ENCODE measurements around the gene HYLS1.

The HYLS1 gene

GRCh38 chr11:125938418-125938817 is 51.0 kb downstream of the HYLS1 start:
- Histone ChIP-seq H3K9me2 (ENCODE audit: low read depth, low read length) (no peaks in the 10 kb centered on the region), H3K9me3 (ENCODE audit: low read length) (no peaks in the 10 kb centered on the region), H3K27ac (ENCODE audit: low read depth, low read length, poor library complexity, severe bottlenecking) (no peak overlapping the region), H3K4me1 (ENCODE audit: insufficient read depth, low read length, severe bottlenecking) (no peaks in the 10 kb centered on the region), H3K27me3 (ENCODE audit: insufficient read depth, low read length) (no peaks in the 10 kb centered on the region), H3K9ac (ENCODE audit: low read length) (no peak overlapping the region), H4K20me1 (ENCODE audit: insufficient read depth, low read length) (no peaks in the 10 kb centered on the region), H2AFZ (ENCODE audit: low read length) (no peak overlapping the region), H3K4me2 (ENCODE audit: low read length) (no peak overlapping the region), H3K4me3 (ENCODE audit: low read depth, low read length, poor library complexity, severe bottlenecking) (no peak overlapping the region), H3F3A (ENCODE audit: insufficient read depth, low read length) (no peaks in the 10 kb centered on the region), H3K79me2 (ENCODE audit: insufficient read depth, low read length) (no peaks in the 10 kb centered on the region), H3K36me3 (ENCODE audit: insufficient read depth, low read length) (no peaks in the 10 kb centered on the region)
- TF ChIP-seq EZH2 (IDR thresholded peaks at IDR 0.05; ENCODE audit: borderline replicate concordance, low read length): no peak
- no peak for TF ChIP-seq CTCF (IDR thresholded peaks at IDR 0.05; ENCODE audit: low read length)

GRCh38 chr11:125939081-125939521 is 51.6 kb downstream of the HYLS1 start:
- H3F3A ChIP-seq (ENCODE audit: insufficient read depth, low read length): no peaks in the 10 kb centered on the region
- no peaks in the 10 kb centered on the region for H3K9me3 ChIP-seq (ENCODE audit: low read length)
- H3K27ac ChIP-seq (ENCODE audit: low read depth, low read length, poor library complexity, severe bottlenecking): no peak overlapping the region
- no peaks in the 10 kb centered on the region for H3K27me3 ChIP-seq (ENCODE audit: insufficient read depth, low read length)
- no peak overlapping the region for H3K4me3 ChIP-seq (ENCODE audit: low read depth, low read length, poor library complexity, severe bottlenecking)
- H3K79me2 ChIP-seq (ENCODE audit: insufficient read depth, low read length): no peaks in the 10 kb centered on the region
- H3K9ac ChIP-seq (ENCODE audit: low read length): no peak overlapping the region
- H3K9me2 ChIP-seq (ENCODE audit: low read depth, low read length): no peaks in the 10 kb centered on the region
- no peaks in the 10 kb centered on the region for H3K36me3 ChIP-seq (ENCODE audit: insufficient read depth, low read length)
- H3K4me2 ChIP-seq (ENCODE audit: low read length): no peak overlapping the region
- TF ChIP-seq EZH2 (IDR thresholded peaks at IDR 0.05; ENCODE audit: borderline replicate concordance, low read length) (no peak), CTCF (IDR thresholded peaks at IDR 0.05; ENCODE audit: low read length) (no peak)
- no peak overlapping the region for H2AFZ ChIP-seq (ENCODE audit: low read length)
- no peaks in the 10 kb centered on the region for H4K20me1 ChIP-seq (ENCODE audit: insufficient read depth, low read length)
- no peaks in the 10 kb centered on the region for H3K4me1 ChIP-seq (ENCODE audit: insufficient read depth, low read length, severe bottlenecking)

DNA sequence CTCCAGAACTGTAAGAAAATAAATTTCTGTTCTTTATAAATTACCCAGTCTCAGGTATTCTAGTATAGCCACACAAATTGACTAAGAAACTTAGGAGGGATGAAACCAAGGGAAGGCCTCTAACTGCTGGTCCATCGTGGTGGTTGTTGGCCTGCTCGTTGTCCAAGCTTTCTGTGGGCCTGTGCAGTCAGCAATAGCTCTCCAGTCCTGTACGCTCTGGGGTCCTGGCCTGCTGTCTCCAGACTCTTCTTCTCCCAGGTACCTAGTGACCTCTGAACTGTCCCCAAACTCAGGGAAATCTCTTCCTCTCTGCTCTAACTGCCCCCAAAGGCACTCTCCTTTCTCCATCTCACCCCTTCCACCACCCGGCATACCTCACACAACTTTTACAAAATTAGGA is 52.7 kb downstream of the HYLS1 start:
- no peak overlapping the region for H2AFZ ChIP-seq (ENCODE audit: low read length)
- no peaks in the 10 kb centered on the region for H3F3A ChIP-seq (ENCODE audit: insufficient read depth, low read length)
- H3K4me2 ChIP-seq (ENCODE audit: low read length): no peak overlapping the region
- no peaks in the 10 kb centered on the region for H3K79me2 ChIP-seq (ENCODE audit: insufficient read depth, low read length)
- TF ChIP-seq CTCF (IDR thresholded peaks at IDR 0.05; ENCODE audit: low read length): no peak
- TF ChIP-seq EZH2 (IDR thresholded peaks at IDR 0.05; ENCODE audit: borderline replicate concordance, low read length): no peak
- no peaks in the 10 kb centered on the region for H3K4me1 ChIP-seq (ENCODE audit: insufficient read depth, low read length, severe bottlenecking)
- no peak overlapping the region for H3K9ac ChIP-seq (ENCODE audit: low read length)
- no peaks in the 10 kb centered on the region for H3K9me3 ChIP-seq (ENCODE audit: low read length)
- H3K36me3 ChIP-seq (ENCODE audit: insufficient read depth, low read length): no peaks in the 10 kb centered on the region
- H3K4me3 ChIP-seq (ENCODE audit: low read depth, low read length, poor library complexity, severe bottlenecking): no peak overlapping the region
- no peaks in the 10 kb centered on the region for H3K27me3 ChIP-seq (ENCODE audit: insufficient read depth, low read length)
- no peaks in the 10 kb centered on the region for H3K9me2 ChIP-seq (ENCODE audit: low read depth, low read length)
- H4K20me1 ChIP-seq (ENCODE audit: insufficient read depth, low read length): no peaks in the 10 kb centered on the region
- no peak overlapping the region for H3K27ac ChIP-seq (ENCODE audit: low read depth, low read length, poor library complexity, severe bottlenecking)

Measured in OCI-LY1 (cell line).